NCI-H2227 treated with DMSO at 0.1 percent for 48 hours (cell line): ENCODE measurements around the gene AGBL2.
"Not testable (repeated sequence)": the region's sequence is repeated elsewhere in the genome, so short reads cannot be mapped to it uniquely, and the experiment has no call there.

Source experiments
- DNase-seq: peaks from one replicate; lab custom pipeline; 2025; lab: John Stamatoyannopoulos, UW

The AGBL2 gene

GRCh38 chr11:47689480-47689879, 25.7 kb downstream of the AGBL2 start:
- DNase-seq: no peak

- DNase-seq: no peak
Observed at GRCh38 chr11:47688991-47689390, 26.2 kb downstream of the AGBL2 start.

DNA sequence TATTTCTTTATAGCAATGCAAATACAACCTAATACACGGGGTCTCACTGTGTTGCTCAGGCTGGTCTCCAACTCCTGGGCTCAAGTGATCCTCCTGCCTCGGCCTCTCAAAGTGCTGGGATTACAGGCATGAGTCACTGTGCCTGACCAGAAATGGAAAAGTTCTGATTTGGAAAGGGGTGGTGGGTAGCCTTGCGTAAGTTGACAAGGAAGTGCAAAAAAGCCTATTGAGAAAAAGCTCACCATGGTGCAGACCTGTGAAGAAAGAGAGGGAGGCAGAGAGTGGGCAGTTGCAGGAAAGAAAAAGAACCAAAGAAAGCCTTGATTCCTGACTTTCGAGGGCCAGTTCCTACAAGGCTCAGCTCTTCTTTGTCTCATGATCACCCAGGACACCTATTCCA, 27.1 kb downstream of the AGBL2 start:
- DNase-seq: no peak

DNA sequence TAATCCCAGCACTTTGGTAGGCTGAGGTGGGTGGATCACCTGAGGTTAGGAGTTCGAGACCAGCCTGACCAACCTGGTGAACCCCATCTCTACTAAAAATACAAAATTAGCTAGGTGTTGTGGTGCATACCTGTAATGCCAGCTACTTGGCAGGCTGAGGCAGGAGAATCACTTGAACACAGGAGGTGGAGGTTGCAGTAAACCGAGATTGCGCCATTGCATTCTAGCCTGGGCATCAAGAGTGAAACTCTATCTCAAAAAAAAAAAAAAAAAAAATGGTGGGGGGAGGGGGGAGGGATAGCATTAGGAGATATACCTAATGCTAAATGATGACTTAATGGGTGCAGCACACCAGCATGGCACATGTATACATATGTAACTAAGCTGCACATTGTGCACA, 28.5 kb downstream of the AGBL2 start:
- DNase-seq: not testable (repeated sequence)

DNA sequence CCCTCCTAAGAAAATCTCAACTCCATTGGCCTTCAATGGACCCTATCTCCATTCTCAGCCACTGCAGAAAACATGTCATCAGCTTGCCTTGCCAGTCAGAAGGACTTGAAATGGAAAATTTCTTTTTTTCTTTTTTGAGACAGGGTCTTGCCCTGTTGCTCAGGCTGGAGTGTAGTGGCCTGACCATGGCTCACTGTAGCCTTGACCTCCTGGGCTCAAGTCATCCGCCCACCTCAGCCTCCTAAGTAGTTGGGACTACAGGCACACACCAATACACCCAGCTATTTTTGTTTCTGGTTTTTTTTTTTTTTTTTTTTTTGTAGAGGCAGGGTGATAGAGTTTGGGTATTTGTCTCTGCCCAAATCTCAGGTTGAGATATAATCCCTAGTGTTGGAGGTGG, 29.0 kb downstream of the AGBL2 start:
- DNase-seq: no peak

DNA sequence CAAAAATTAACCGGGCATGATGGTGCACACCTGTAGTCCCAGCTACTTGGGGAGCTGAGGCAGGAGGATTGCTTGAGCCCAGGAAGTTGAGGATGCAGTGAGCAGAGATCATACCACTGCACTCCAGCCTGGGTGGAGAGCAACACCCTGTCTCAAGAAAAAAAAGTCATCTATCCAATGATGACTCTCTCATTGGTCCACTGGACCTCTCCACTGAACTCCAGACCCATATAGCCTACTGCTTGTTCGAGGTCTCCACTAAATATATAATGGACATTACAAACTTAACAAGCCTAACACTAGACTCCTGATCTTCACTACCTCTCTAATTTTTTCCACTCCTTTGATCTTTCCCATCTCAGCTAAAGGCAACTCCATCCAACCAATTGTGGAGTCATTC, 39.3 kb downstream of the AGBL2 start:
- no peak for DNase-seq

GRCh38 chr11:47672283-47672730, 42.9 kb downstream of the AGBL2 start:
- DNase-seq: no peak

- DNase-seq: no peak
Observed at GRCh38 chr11:47669856-47670255, 45.3 kb downstream of the AGBL2 start.

- DNase-seq: no peak
Observed at GRCh38 chr11:47668665-47669064, 46.5 kb downstream of the AGBL2 start.

- DNase-seq: no peak
Observed at GRCh38 chr11:47667555-47667954, 47.6 kb downstream of the AGBL2 start.

DNA sequence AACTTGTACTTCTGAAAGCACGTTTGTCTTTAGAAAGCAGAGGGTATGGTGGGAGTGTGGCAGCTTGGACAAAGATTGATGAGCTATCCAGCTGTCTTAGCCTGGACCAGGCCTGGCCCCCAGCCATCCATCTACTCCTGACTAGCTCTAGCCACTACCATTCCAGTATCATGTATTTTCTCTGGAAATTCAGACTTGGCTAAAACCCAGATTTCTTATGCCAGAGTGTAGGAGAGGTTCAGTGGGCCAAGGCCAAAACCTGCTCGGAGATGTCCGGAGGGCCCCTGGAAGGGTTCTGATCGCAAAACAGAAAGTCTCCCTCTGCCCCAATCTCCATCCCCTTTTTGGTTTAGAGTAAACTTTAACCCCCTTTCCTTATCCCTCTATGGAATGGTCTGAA, 48.0 kb downstream of the AGBL2 start:
- DNase-seq: no peak

GRCh38 chr11:47664936-47665335, 50.2 kb downstream of the AGBL2 start:
- DNase-seq: not testable (repeated sequence)

- no peak for DNase-seq
Observed at GRCh38 chr11:47661245-47661644, 53.9 kb downstream of the AGBL2 start.

DNA sequence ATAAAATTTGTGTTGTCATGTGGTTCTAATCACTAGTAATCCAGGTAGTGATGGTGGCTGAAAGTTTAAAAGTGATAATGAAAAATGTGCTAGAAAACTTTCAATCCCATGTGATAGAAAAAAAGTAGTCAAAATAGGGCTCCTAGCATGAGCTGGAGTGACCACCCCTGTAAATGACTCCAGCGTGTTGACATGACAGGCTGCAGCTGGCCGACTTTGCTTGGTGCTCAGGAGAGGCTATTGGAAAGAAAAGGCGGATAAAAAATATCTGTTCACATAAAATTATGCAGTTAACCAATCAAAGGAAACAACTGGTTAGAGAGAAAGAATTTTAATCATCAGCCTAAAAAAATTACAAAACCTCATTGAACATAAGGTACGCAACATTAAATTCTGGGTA, 55.9 kb downstream of the AGBL2 start:
- no peak for DNase-seq

GRCh38 chr11:47656260-47656885, 58.8 kb downstream of the AGBL2 start:
- DNase-seq: no peak

- DNase-seq: no peak
Observed at GRCh38 chr11:47651818-47652469, 63.2 kb downstream of the AGBL2 start.

GRCh38 chr11:47649276-47649675, 65.9 kb downstream of the AGBL2 start:
- DNase-seq: no peak

DNA sequence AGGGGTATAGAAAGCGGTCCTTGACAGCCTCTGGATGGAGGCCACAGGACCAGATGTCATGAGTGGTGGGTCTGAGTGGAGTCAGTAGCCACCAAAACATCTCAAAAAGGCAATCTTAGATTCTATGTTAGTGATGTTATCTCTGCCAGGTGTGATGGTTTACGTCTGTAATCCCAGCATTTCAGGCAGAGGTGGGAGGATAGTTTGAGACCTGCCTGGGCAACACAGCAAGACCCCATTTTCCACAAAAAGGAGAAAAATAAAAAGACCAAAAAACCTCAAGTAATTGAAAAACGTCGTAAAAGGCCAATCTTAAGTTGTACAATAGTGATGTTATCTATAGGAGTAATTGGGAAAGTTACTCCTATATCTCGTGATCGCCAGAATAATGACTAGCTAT, 69.2 kb downstream of the AGBL2 start:
- DNase-seq: no peak

DNA sequence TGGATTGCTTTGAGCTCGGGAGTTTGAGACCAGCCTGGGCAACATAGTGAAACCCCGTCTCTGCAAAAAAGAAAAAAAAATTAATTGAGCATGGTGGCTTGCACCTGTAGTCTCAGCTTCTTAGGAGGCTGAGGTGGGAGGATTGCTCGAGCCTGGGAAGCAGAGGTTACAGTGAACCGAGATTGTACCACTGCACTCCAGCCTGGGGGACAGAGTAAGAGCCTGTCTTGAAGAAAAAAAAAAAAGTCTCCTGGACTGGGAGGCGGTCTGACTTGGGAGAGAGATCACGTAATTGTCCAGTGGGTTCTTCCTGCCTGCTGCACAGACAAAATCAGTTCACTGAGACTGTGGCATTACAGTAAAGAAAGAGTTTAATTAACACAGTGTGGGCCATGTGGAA, 69.7 kb downstream of the AGBL2 start:
- DNase-seq: no peak

DNA sequence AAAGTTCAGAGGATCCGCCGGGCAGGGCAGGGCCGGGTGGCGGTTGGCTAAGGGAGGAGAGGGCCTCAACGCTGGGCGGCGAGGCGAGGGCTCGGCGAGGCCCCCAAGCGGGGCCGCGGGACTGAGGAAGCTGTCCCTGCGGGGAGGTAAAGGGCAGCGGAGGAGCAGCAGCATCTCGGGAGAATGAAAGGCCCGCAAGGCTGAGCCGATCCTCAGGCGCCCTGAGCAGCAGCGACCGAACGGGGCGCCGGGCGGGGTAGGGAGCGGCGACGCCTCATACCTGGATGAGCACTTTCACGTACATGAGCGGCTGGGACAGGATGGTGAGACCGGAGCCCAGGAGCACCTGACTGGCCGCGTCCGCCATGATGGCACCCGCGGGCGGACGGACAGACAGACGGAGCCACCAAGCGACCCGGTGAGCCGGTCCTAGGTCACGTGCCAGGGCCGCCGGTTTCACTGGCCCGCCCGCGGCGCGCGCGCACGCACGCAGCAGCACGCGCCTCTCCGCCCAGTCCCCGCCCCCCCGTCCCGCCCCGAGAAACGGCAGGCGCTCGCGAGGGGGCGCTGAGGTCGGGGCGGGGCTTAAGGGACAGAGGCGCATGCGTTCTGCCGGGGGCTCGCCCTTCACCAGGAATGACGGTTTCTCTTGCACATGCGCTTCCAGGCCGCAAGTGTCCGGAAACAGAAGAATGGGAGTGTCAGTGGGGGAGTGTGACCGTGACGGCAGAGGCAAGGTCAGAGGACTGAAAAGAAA, 72.9 kb downstream of the AGBL2 start, which contains the start of gene MTCH2:
MTCH2 (minus strand) TSS at position 461 of the 757 bp plus-strand sequence; CDS start at position 367, 94 bp downstream.
- peak; percentile 97 for DNase-seq

DNA sequence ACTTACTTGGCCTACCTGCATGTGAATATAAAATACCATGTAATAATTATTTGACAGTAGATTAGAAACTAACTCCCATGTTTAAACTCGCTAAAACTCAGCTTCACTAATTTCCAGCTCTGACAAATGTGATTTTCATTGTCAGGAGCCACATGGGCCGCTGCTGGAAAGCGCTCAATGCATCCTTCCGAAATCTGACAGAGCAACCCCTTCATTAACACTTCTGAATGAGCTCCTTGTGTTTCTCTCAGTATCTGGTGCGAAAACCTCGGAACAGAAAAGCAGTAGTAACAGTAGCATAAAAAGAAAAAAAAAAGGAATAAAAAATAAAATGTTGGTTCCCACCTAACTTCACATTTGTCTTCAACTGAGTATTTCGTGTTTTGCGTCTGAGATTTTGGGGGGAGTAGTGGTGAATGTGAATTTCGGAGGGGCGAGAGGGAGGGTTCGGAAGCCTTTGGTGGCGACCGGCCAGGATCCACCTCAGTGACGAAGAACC, 73.5 kb downstream of the AGBL2 start:
- DNase-seq: no peak

- not testable (repeated sequence) for DNase-seq
Observed at GRCh38 chr11:47640506-47640905, 74.7 kb downstream of the AGBL2 start.

DNA sequence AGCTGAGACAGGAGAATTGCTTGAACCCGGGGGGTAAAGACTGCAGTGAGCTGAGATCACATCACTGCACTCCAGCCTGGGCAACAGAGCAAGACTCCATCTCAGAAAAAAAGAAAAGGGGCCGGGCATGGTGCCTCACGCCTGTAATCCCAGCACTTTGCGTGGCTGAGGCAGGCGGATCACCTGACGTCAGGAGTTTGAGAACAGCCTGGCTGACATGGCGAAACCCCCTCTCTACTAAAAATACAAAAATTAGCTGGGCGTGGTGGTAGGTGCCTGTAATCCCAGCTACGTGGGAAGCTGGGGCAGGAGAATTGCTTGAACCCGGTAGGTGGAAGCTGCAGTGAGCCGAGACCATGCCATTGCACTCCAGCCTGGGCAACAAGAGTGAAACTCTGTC, 78.8 kb downstream of the AGBL2 start:
- not testable (repeated sequence) for DNase-seq
